22Rv1 (cell line): ENCODE results near the gene EHD4.

Experiments
- ZFX ChIP-seq: fragments of 450-650 bp; IDR thresholded peaks from 2 replicates; pipeline ENCODE4 v1.6.1; 2017; ENCODE audit warnings: antibody characterized with exemption, borderline replicate concordance
- TF ChIP-seq, protein P1 (sequence below): fragments of 450-650 bp; IDR thresholded peaks from 2 replicates; pipeline ENCODE4 v1.5.1; 2017; ENCODE audit warnings: mild to moderate bottlenecking

DNA sequence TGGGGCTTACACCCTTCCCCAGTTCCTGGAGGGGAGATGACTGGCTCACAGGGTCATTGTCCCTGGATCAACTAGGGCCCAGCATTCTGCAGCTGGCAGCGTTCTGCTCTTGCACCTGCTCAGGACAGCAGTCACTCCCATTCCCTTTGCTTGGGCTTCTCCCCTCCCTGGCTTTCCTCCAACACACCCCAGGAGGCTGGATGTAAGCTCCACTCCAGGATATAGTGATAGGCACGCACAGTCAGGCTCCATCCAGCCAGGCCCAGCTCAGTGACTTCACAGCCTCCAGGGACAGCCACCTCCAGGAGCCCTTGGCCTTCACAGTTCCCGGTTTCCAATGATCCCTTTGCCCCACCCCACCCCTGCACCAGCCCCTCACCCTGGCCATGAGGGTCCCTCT lies 80.4 kb downstream of the EHD4 start:
- TF ChIP-seq, protein P1, sequence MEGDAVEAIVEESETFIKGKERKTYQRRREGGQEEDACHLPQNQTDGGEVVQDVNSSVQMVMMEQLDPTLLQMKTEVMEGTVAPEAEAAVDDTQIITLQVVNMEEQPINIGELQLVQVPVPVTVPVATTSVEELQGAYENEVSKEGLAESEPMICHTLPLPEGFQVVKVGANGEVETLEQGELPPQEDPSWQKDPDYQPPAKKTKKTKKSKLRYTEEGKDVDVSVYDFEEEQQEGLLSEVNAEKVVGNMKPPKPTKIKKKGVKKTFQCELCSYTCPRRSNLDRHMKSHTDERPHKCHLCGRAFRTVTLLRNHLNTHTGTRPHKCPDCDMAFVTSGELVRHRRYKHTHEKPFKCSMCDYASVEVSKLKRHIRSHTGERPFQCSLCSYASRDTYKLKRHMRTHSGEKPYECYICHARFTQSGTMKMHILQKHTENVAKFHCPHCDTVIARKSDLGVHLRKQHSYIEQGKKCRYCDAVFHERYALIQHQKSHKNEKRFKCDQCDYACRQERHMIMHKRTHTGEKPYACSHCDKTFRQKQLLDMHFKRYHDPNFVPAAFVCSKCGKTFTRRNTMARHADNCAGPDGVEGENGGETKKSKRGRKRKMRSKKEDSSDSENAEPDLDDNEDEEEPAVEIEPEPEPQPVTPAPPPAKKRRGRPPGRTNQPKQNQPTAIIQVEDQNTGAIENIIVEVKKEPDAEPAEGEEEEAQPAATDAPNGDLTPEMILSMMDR = no peak
- TF ChIP-seq ZFX = no peak
